GM12878 (cell line): Measurements from ENCODE around the gene SP6. TPM values are rescaled to one million over a fixed set of nuclear protein-coding genes. Genes with fewer than 3 reads are reported as not detected.

ENCODE experiments used
- ATF3 ChIP-seq: IDR thresholded peaks from 2 replicates; pipeline ENCODE4 v1.6.1; 2011; ENCODE audit warnings: low read depth, mild to moderate bottlenecking, low read length, moderate library complexity, borderline replicate concordance; ENCODE audit errors: extremely low read depth
- CEBPB ChIP-seq, 2 experiments: fragments of 150-350 bp in 1 of 2; IDR thresholded peaks; 2 replicates each; pipeline ENCODE4 v1.6.1; 2012 to 2014; ENCODE audit warnings: low read depth in 2 of 2, low read length in 2 of 2, borderline replicate concordance in 1 of 2, inconsistent platforms in 1 of 2
- DPF2 ChIP-seq: fragments of 450-650 bp; IDR thresholded peaks from 2 replicates; pipeline ENCODE4 v1.6.1; 2017; ENCODE audit warnings: mild to moderate bottlenecking
- E2F4 ChIP-seq: IDR thresholded peaks from 2 replicates; pipeline ENCODE4 v1.6.1; 2012; ENCODE audit warnings: low read depth, low read length, improper control_type of control experiment
- HDAC6 ChIP-seq: fragments of 200-600 bp; sonication (generic); IDR thresholded peaks from one replicate; pipeline ENCODE4 v1.8.0; 2017; ENCODE audit warnings: antibody characterized with exemption; ENCODE audit not compliant: unreplicated experiment
- KLF5 ChIP-seq: fragments of 450-650 bp; IDR thresholded peaks from 2 replicates; pipeline ENCODE4 v1.6.1; 2014; ENCODE audit warnings: mild to moderate bottlenecking; ENCODE audit not compliant: partially characterized antibody
- MLLT1 ChIP-seq: fragments of 450-650 bp; IDR thresholded peaks from 2 replicates; pipeline ENCODE4 v1.6.1; 2016; ENCODE audit warnings: mild to moderate bottlenecking
- MTA2 ChIP-seq: fragments of 450-650 bp; IDR thresholded peaks from 2 replicates; pipeline ENCODE4 v1.6.1; 2016; ENCODE audit warnings: low read depth, mild to moderate bottlenecking, moderate library complexity
- NR2F1 ChIP-seq: fragments of 450-650 bp; conservative IDR thresholded peaks from 2 replicates; pipeline ENCODE4 v1.6.1; 2017; ENCODE audit warnings: mild to moderate bottlenecking
- POLR2A ChIP-seq: IDR thresholded peaks from 2 replicates; pipeline ENCODE4 v1.6.1; 2011; ENCODE audit warnings: low read depth, mild to moderate bottlenecking, low read length
- RAD51 ChIP-seq: fragments of 450-650 bp; IDR thresholded peaks from 2 replicates; pipeline ENCODE4 v1.6.1; 2016; ENCODE audit warnings: moderate library complexity, mild to moderate bottlenecking, inconsistent platforms
- RCOR1 ChIP-seq: conservative IDR thresholded peaks from 2 replicates; pipeline ENCODE4 v1.6.1; 2012; ENCODE audit warnings: low read depth, low read length, improper control_type of control experiment
- SMC3 ChIP-seq: IDR thresholded peaks from 2 replicates; pipeline ENCODE4 v1.6.1; 2011; ENCODE audit warnings: low read length, improper control_type of control experiment, borderline replicate concordance
- TBL1XR1 ChIP-seq: IDR thresholded peaks from 2 replicates; pipeline ENCODE4 v1.6.1; 2012; ENCODE audit warnings: low read depth, low read length, improper control_type of control experiment
- TCF3 ChIP-seq: IDR thresholded peaks from 2 replicates; pipeline ENCODE4 v1.6.1; 2012; ENCODE audit warnings: low read depth, mild to moderate bottlenecking, low read length, borderline replicate concordance; ENCODE audit not compliant: insufficient read depth
- YY1 ChIP-seq: IDR thresholded peaks from 2 replicates; pipeline ENCODE4 v1.6.1; 2011; ENCODE audit warnings: low read depth, mild to moderate bottlenecking, low read length
- ZNF592 ChIP-seq: fragments of 450-650 bp; IDR thresholded peaks from 2 replicates; pipeline ENCODE4 v1.6.1; 2017; ENCODE audit warnings: mild to moderate bottlenecking, moderate library complexity
- ZNF687 ChIP-seq: fragments of 450-650 bp; IDR thresholded peaks from 2 replicates; pipeline ENCODE4 v1.6.1; 2017; ENCODE audit warnings: mild to moderate bottlenecking, moderate library complexity
- polyA plus RNA-seq, 11 experiments: library from polyadenylated mRNA; depleted of rRNA in 4 of 11; unstranded in 6 of 11; stranded (reverse) in 5 of 11; fragments of >200 nt; fragmentation: Nextera tagmentation in 4 of 11; fragmentation: Illumina TruSeq in 1 of 11; extraction: Ambion mirVana in 4 of 11; extraction: Trizol in 1 of 11; gene quantifications; 1 replicate in 1 of 11; 2 replicates in 10 of 11; pipeline versions ENCODE4 v1.2.1 to v1.2.3, GENCODE V29; 2011 to 2016; ENCODE audit warnings: inconsistent platforms in 2 of 11, missing spikeins in 2 of 11, low read depth in 1 of 11
- total RNA-seq, 4 experiments: library from RNA; depleted of rRNA in 3 of 4; stranded (reverse); fragments of >200 nt in 3 of 4; fragmentation: Illumina TruSeq in 1 of 4; extraction: Trizol in 1 of 4; gene quantifications; 2 replicates each; pipeline versions ENCODE4 v1.2.1 to v1.2.3, GENCODE V29; 2013 to 2021

The SP6 gene
- total and polyA plus RNA-seq, 10 of the 15 experiments (the other 5 are each of a cell fraction or from before 2014, with no cell fraction given), result 0.05 to 0.15 (median 0.06) TPM; not detected in 7

- TF ChIP-seq MTA2 (peak; percentile 63; the same call in 1 of the 2 replicates), KLF5 (peak; percentile 45), ZNF592 (0 out of 2 replicates have a peak, but pooled peaks have one; percentile 72), NR2F1 (peak; percentile 84), TBL1XR1 (no peak), ATF3 (no peak), HDAC6 (no peak), CEBPB (IDR thresholded peaks at IDR 0.05; ENCODE audit: borderline replicate concordance in 1 of 2, low read depth in 2 of 2, low read length in 2 of 2) (no peak), ZNF687 (peak; percentile 91), TCF3 (peak; percentile 57; the same call in 1 of the 2 replicates), YY1 (peak; percentile 76), POLR2A (peak; percentile 65; the same call in 1 of the 2 replicates), RCOR1 (0 out of 2 replicates have a peak, but pooled peaks have one; percentile 45), MLLT1 (no peak), SMC3 (peak; percentile 90), E2F4 (no peak), DPF2 (no peak), RAD51 (peak; percentile 46; the same call in 1 of the 2 replicates)
Measured at GRCh38 chr17:47840742-47841487, 10.0 kb downstream of the SP6 start, which contains the start of gene SCRN2 (continued).
